OCI-LY3 (cell line): Measurements from ENCODE around the gene INTS6.

ENCODE experiments used
- H2AFZ ChIP-seq: fragments of 200-600, 300-600 bp; shearing (Covaris generic); 2 replicates; pipeline ENCODE4 v1.6.0; 2014; ENCODE audit warnings: antibody characterized with exemption, low read depth, low read length
- H3K27ac ChIP-seq: fragments of 200-600, 300-600 bp; sonication (generic); 2 replicates; pipeline ENCODE4 v1.5.1; 2014; ENCODE audit warnings: mild to moderate bottlenecking, low read length, moderate library complexity, mixed read lengths
- H3K27me3 ChIP-seq: fragments of 200-600, 300-600 bp; sonication (generic); 2 replicates; pipeline ENCODE4 v1.6.1; 2014; ENCODE audit warnings: low read depth, low read length, mixed read lengths
- H3K36me3 ChIP-seq: fragments of 200-600, 300-600 bp; sonication (generic); replicated peaks from 2 replicates; pipeline ENCODE3; 2014; ENCODE audit warnings: low read depth, low read length, mixed read lengths
- H3K4me1 ChIP-seq: fragments of 300-600, 200-600 bp; sonication (generic); 2 replicates; pipeline ENCODE4 v1.6.1; 2014; ENCODE audit warnings: low read length, mixed read lengths
- H3K4me2 ChIP-seq: fragments of 200-600, 300-600 bp; sonication (generic); 2 replicates; pipeline ENCODE4 v1.6.1; 2014; ENCODE audit warnings: low read length, mixed read lengths
- H3K4me3 ChIP-seq: fragments of 300-600, 200-600 bp; sonication (generic); 2 replicates; pipeline ENCODE4 v1.5.1; 2014; ENCODE audit warnings: antibody characterized with exemption, mild to moderate bottlenecking, low read length, moderate library complexity
- H3K79me2 ChIP-seq: fragments of 300-600, 200-600 bp; shearing (Covaris generic); 2 replicates; pipeline ENCODE4 v1.6.1; 2014; ENCODE audit warnings: mild to moderate bottlenecking, low read length, mixed read lengths
- H3K9ac ChIP-seq: fragments of 300-600, 200-600 bp; shearing (Covaris generic); 2 replicates; pipeline ENCODE4 v1.6.0; 2014; ENCODE audit warnings: mild to moderate bottlenecking, low read length, moderate library complexity
- H3K9me3 ChIP-seq: fragments of 200-600, 300-600 bp; shearing (Covaris generic); 2 replicates; pipeline ENCODE4 v1.6.1; 2014; ENCODE audit warnings: low read length, mixed read lengths; ENCODE audit not compliant: insufficient read depth
- H4K20me1 ChIP-seq: fragments of 200-600, 300-600 bp; sonication (generic); 2 replicates; pipeline ENCODE4 v1.6.1; 2016; ENCODE audit warnings: low read length, mixed read lengths; ENCODE audit not compliant: insufficient read depth
- CTCF ChIP-seq: fragments of 200-600, 300-600 bp; sonication (generic); IDR thresholded peaks from 2 replicates; pipeline ENCODE4 v1.5.1; 2014; ENCODE audit warnings: antibody characterized with exemption, low read length, low read depth
- EZH2phosphoT487 ChIP-seq: fragments of 200-600 bp; shearing (Covaris generic); IDR thresholded peaks from 2 replicates; pipeline ENCODE4 v1.6.1; 2018; ENCODE audit warnings: antibody characterized with exemption, mixed run types, low read depth

The INTS6 gene

GRCh38 chr13:51325837-51326236 lies 127.0 kb downstream of the INTS6 start:
- Histone ChIP-seq H3K4me2 (no peak overlapping the region), H3K27me3 (no peaks in the 10 kb centered on the region)
- TF ChIP-seq CTCF (no peak), EZH2phosphoT487 (no peak)

GRCh38 chr13:51324714-51325420 lies 128.0 kb downstream of the INTS6 start:
- H3K4me2 ChIP-seq, result no peak overlapping the region
- H3K36me3 ChIP-seq, result no peaks in the 10 kb centered on the region
- no peaks in the 10 kb centered on the region for H3K27me3 ChIP-seq
- no peaks in the 10 kb centered on the region for H4K20me1 ChIP-seq
- no peak overlapping the region for H3K9ac ChIP-seq
- no peak overlapping the region for H2AFZ ChIP-seq
- H3K79me2 ChIP-seq, result no peaks in the 10 kb centered on the region
- no peak overlapping the region for H3K4me3 ChIP-seq
- TF ChIP-seq CTCF (no peak), EZH2phosphoT487 (no peak)
- H3K9me3 ChIP-seq, result no peaks in the 10 kb centered on the region
- no peak overlapping the region for H3K27ac ChIP-seq
- no peaks in the 10 kb centered on the region for H3K4me1 ChIP-seq

More at GRCh38 chr13:51325837-51326236, 127.0 kb downstream of the INTS6 start:
- no peaks in the 10 kb centered on the region for H3K79me2 ChIP-seq
- no peaks in the 10 kb centered on the region for H3K9me3 ChIP-seq
- no peak overlapping the region for H2AFZ ChIP-seq
- no peaks in the 10 kb centered on the region for H4K20me1 ChIP-seq
- no peak overlapping the region for H3K27ac ChIP-seq
- H3K4me1 ChIP-seq, result peaks cover 6% of the 10 kb centered on the region
- no peak overlapping the region for H3K9ac ChIP-seq
- H3K4me3 ChIP-seq, result no peak overlapping the region
- no peaks in the 10 kb centered on the region for H3K36me3 ChIP-seq

GRCh38 chr13:51323824-51324511 lies 128.9 kb downstream of the INTS6 start:
- Histone ChIP-seq H4K20me1 (no peaks in the 10 kb centered on the region), H3K27me3 (no peaks in the 10 kb centered on the region), H3K4me3 (no peak overlapping the region), H2AFZ (no peak overlapping the region), H3K27ac (no peak overlapping the region), H3K4me1 (no peaks in the 10 kb centered on the region), H3K79me2 (no peaks in the 10 kb centered on the region), H3K9me3 (no peaks in the 10 kb centered on the region), H3K4me2 (no peak overlapping the region), H3K9ac (no peak overlapping the region), H3K36me3 (no peaks in the 10 kb centered on the region)
- TF ChIP-seq EZH2phosphoT487, result no peak
- TF ChIP-seq CTCF, result no peak

- Histone ChIP-seq H3K27ac (no peak overlapping the region), H3K4me1 (no peaks in the 10 kb centered on the region), H4K20me1 (no peaks in the 10 kb centered on the region), H3K4me2 (no peak overlapping the region), H3K27me3 (no peaks in the 10 kb centered on the region), H3K36me3 (no peaks in the 10 kb centered on the region), H3K4me3 (no peak overlapping the region), H2AFZ (no peak overlapping the region), H3K9me3 (no peaks in the 10 kb centered on the region), H3K79me2 (no peaks in the 10 kb centered on the region), H3K9ac (no peak overlapping the region)
- TF ChIP-seq EZH2phosphoT487, result no peak
- no peak for TF ChIP-seq CTCF
Measured at GRCh38 chr13:51322826-51323225, 130.0 kb downstream of the INTS6 start.
